Kidney capillary endothelial cell (primary cell): ENCODE measurements around the gene TLK2.
A peak's percentile ranks its signal among the peaks of the same experiment; 100 is the strongest.

Experiments used
- DNase-seq: peaks from one replicate; pipeline ENCODE4 v3.0.0-alpha.2; 2018; ENCODE audit warnings: low spot score

TLK2 gene

DNA sequence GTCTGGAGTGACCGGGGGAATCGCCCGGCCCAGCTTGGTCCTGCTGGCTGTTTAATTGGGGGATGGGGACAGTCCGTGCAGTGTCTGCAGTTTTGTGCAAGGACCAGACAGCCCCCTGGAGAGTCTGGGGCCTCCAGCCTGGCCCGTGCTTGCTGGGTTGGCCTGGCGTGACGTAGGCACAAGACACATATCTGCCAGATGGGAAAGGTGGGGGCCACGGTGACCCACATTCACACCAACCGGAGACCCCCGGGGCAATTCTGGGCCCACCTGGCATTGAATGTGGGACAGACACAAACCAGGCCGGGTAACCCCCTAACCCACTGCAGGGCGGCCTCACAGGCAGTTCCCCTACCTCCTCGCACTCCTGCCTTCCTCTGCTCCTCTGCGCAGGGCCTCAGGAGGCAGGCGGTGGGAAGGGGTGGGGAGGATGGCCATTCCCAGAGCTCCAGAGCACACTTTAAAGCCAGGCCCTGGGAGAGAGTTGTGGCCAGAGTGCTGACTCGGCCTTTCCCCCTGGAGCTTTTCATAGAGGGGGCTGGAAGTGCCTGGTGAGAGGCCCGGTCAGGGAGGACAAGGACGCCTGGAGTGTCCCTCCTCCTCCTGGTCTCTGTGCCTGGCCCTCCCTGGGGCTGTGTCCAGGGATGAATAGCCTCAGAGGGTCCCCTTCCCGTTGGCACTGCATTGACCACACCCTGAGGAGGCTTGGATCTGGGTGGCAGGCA is 150.4 kb downstream of the TLK2 start:
- DNase-seq: no peak

DNA sequence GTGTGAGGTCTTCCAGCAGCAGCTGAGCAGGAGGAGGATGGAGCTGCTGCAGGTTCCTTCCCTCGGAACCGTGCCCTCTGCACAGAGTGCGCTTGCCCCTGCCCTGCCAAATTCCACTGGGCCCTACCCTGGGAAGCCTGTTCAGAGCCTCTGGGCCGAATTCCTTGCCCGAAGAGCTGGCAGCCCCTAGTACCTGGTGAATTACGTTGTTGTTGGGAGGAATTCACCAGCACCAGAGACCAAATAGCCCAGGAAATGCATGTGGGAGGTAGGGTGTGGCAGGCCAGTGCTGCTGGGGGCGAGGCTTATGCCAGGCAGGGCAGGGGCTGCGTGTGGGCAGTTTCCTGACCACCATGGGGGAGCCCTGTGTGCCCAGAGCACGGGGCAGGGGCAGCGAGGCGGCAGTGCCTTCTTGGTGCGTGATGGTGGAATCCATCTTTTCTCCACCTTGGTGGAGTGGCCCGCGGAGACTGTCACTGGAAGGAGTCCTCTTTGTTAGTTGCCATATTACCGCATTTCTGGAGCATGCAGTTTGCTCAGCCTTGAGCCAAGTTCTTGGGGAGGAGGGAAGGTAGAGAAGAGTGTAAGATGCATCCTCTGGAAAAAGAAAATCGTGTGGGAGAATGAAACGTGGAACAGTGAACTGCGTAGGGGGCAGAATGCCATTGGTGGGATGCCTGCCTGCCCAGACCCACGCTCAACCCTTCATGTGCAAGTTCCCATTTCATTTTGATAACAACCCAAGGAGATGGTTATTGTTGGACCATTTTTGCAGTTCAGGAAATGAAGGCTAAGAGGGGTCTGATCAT is 151.1 kb downstream of the TLK2 start:
- DNase-seq: no peak

DNA sequence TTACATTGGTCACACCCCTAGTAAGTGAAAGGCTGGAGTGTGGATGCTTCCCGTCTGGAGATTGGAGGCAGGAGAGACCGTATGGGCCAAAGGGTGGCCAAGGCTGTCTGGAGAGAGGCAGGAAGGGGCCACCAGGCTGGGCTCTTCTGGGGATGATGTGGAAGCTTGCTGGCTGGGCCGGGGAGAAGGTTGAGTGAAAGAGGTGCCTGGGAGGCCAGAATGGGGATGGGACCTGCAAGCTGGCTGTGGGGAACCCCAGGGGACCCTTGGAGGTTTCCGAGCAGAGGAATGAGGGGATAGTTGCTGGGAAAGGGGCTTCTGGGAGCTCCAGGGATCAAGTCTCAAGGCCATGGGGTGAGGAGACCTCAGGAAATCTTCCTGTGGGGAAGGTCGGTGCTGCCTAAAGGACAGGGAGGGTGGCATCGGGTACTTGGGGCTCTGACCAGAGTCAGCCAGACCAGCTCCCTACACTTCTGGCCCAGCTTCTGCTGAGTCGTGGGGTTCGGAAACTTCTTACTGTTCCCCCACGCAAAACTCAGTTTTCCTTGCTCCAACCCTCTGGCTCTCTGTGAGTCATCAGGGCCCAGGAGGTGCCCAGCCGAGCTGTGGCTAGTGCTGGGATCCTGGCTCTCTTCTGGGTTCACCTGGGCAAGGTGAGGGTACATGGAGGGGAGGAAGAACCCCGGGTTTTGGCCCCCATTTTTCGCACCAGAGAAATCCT is 151.9 kb downstream of the TLK2 start:
- no peak for DNase-seq

DNA sequence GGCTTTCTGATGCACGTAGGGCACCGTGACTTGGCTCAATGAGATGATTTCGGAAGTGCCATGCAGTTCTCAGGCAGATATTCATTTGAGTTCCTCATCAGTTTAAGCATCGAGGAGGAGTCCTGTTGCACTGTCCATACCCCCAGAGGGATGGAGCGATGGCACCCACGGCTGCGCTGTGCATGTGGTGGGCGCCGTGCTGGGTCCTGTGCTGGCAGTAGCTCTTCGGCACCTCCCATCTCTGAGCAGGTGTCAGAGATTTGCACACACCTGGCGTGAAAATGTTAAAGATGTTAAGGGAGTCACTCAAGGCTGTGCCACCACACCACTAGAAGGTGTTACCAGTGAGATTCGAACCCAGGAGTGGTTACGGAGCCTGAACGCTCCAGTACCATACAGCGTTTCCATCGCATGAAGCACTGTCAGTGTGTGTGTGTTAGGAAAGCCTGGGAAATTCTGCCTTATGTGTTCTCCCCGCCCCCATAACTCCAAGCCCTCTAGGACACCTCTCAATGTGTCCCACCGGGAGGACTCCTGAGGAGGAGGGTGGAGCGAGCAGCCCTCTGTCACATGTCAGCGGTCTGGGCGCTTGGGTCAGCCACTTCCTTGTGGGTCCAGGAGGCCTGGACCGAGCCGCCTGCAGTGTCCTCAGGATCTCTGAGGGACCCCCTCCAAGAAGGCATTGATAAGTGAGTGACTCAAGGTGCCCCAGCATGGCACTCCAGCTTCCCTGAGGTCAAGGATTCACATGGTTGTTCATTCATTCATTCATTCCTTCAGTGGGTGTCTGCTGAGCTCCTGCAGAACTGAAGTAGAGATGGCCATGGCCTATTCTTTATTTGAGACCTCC is 152.7 kb downstream of the TLK2 start:
- DNase-seq: no peak

DNA sequence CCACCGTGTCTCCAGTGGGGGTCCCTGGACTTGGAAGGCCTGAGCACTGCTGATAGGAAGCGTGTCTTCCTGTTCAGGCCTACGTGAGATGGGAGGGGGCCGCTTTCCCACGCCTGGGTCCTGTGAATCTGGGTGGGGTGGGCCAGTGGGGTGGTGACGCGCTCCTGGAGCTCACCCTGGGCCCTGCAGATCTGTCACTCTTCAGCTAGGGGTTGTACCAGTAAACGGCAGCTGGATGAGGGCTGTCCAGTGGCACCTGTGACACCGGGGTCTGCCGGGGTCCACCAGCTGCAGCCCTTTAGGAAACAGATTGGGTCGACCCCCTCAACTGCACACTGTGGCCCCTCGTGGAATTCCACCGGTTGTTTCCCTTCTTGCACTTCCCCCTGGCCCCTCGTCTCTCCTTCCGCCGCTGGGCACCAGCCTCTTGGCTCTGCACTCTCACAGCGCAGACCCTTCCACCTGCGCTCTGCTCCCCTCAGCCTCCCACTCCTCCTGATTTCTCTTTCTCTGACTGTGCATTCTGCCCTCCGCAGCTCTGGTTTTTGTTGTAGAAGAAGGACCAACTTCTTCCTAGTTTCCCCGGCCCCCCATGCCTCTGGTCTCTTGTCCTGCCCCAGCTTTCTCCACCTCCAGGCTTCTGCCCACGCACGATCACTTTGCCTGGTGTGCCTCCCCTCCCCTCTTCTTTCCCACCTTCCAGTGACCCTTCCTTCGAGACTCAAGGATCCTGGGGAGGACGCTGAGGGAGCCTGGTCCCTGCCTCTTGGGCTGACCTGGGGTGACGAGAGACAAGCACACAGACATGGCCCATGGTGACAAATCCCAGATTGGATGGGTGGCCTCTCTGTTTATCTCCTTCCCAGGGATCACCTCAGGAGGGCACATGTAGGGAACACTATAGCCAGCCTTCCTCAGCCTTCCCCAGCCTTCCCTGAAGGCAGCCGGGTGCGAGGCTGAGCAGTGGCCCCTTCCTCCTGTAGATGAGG is 153.6 kb downstream of the TLK2 start:
- no peak for DNase-seq

DNA sequence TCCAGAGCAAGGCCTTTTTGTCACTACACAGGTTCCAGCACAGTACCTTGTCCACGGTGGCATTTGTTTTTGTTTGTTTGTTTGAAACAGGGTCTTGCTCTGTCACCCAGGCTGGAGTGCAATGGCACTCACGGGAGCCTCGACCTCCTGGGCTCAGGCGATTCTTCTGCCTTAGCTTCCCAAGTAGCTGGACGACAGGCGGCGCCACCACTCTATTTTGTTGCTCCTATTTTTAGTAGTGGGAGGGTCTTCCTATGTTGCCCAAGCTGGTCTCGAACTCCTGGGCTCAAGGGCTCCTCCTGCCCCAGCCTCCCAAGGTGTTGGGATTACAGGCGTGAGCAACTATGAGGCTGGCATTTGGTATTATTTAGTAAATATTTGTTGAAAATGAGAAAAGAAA is 159.2 kb downstream of the TLK2 start:
- no peak for DNase-seq

DNA sequence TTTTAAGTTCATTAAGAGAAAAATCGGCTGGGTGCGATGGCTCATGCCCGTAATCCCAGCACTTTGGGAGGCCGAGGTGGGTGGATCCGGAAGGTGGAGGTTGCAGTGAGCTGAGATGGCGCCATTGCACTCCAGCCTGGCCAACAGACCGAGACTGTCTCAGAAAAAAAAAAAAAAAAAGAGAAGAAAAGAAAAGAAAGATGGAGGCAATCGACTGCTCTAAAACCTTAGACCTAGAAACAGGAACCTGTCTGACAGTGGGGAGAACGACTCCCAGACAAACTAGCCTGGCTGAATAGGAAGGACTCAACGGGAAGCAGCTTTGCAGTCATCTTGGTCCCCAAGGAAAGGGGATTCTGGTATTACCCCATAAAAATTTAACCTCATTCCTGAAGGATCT is 162.5 kb downstream of the TLK2 start:
- DNase-seq: no peak

DNA sequence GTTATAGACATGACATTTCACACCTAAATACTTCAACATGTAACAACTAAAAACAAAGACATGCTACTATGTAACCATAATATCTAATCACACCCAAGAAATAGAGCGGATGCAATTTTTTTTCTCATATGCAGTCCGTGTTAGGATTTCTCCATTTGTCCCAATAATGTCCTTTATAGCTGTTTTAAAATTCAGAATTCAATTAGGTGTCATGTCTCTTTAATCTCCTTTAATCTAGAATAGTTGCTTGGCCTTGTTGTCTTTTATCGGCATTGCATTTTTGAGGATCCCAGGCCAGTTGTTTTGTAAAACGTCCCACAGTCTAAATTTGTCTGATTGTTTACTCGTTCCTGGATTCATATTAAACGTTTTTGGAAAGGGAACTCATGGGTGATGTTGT is 163.3 kb downstream of the TLK2 start:
- no peak for DNase-seq

DNA sequence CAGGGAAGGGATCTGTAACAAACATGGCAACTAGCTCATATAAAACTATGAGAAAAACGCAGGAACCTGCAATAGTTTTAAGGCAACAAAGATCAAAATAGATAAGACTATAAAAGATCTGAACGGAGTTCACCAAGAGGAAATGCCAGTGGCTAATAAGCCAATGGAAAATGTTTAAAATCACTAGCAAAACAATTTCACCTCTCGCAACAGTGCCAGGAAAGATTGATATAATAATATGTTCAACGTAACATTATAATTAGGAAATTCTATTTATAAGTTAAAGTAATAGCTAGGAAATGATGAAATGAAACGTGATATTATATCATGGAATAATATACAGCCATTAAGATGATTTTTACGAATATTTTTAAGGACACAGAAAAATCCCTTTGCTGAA is 164.9 kb downstream of the TLK2 start:
- DNase-seq: no peak

DNA sequence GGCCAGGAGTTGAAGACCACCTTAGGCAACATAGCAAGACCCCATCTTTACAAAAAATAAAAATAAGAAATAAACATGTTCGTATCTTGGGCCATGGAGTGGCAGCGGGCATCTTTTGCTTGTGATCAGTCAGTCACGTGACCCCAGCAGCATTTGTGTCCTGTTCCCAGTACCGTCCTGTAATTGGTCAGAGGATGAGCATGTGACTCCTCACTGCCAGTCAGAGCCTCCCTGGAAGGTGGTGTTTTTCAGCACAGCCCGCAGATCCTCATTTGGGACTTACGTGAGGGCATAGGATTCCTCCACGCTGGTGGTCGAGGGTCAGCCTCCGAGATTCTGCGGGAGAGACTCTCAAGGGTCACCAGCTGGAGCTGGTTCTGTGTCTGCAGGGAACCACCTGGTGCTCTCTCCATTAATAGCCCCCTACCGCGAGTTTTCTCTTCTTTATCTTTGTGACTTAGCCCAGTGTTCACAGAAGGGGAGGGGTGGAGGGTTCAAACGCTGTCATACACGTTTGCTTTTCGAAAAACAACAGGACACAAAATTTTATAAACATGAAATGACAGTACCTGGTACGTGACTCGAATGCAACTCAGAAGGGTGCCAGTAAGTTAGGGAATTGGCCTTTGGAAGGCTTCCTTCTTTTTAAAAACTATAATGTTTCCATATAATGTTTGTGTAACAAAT is 166.0 kb downstream of the TLK2 start:
- no peak for DNase-seq

DNA sequence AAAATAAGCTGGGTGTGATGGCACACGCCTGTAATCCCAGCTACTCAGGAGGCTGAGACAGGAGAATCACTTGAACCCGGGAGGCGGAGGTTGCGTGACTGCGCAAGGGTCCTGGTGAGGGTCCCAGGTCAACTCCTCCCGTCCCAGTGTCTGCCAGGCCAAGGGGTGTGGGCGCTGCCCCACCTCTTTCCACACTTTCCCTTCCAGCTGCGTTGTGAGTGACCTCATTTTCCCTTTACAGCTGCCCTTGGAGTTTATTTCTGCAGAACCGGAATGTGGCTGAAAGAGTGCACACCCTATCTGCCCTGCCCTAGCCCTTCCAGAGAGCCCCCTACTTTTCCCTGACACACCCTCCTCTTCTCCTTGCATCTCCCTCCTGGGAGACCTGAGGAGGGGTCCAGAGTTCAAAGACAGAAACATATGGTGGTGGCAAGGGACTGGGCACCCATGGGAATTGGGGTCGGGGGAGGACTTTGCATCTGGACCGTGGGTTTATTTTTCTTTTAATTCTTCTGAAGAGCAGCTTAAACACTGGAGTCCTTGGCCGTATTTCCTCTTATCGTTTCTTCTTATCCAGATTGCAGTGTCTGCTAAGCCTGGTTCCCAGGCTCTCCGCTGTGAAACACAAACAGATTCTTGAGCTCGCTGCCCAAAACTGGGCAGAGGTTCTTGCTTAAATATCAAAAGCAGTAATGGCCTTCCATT is 169.8 kb downstream of the TLK2 start:
- no peak for DNase-seq

DNA sequence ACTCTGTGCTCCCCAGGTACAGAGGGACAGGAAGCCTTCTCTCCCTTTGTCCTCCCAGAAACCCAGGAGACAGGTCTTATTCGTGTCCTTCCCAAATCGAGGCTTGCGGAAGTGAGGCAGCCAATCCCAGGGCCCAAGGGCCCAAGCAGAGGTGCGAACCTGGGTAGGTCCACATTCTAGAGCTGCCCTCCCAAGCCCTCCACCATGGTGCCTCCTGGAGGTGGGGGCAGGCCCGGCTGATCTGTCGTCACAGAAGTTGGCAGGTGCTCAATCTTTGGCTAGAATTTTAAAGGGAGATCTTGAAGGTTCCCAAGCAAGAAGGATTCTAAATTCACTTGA is 170.3 kb downstream of the TLK2 start:
- no peak for DNase-seq

DNA sequence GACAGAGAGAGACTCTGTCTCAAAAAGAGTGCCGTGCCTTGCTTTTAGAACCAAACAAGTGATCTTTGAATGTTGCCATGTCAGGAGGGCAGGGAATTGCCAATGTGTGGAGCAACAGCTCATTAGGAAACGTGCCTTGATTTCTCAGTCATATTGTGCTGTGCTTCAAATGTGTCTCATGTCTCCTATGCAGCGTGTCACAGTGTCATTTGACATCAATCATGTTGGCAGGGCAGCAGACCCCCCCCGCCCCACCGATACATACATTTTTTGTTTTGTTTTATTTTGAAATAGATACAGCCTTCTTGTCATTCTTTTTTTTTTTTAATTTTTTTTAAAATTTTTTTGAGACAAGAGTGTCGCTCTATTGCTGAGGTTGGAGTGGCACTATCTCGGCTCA is 170.9 kb downstream of the TLK2 start:
- no peak for DNase-seq

DNA sequence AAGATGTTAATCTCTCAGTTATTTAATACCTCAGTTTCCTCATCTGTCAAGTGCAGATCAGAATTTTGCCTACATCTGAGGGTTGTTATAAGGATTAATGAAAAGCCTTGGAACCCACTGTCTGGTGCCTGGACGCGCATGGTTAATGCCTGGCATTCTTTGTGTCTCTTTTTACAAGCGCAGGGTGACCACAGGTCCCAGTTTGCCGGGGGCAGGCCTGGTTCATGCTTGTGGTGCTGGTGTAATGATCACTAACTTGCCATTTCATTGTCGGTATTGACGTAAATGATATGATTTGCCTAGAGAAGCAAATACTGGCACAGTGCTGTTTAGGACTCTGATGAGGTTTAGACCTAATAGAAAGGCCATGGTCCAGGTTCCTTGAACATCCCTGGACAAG is 172.0 kb downstream of the TLK2 start:
- no peak for DNase-seq

DNA sequence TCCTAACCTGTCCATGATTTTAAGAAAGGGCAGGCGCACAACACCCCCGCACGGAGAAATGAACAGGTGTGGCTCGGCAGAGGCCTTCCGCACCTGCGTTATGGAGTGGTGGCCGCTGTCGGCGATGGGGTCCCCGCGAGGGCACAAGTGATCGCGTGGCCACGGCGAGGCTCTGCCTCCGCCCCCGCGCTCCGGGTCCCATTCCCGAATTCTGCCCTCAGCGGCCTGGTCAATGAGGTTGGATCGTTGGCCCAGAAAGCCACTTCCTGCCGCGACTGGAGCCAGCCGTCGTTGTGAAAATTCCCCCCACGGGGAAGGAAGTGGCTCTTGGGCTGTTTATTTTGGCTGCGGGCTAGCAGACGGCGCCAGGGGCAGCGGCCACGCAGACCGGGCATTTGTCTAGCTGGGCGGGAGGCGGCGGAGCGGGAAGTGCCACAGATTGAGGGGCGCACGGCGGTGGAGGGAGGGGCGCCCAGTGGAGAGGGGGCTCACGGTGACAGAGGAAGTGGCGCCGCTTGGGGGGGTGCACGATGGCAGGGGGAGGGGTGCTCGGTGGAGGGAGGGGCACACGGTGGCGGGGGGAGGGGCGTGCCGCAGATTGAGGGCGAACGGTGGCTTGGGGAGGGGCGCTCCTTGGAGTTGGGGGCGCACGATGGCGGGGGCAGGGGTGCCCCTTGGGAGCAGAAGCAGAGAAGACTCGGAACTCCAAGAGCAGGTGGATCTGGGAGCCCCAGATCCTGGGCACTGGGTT is 173.8 kb downstream of the TLK2 start:
- DNase-seq: peak; percentile 77

DNA sequence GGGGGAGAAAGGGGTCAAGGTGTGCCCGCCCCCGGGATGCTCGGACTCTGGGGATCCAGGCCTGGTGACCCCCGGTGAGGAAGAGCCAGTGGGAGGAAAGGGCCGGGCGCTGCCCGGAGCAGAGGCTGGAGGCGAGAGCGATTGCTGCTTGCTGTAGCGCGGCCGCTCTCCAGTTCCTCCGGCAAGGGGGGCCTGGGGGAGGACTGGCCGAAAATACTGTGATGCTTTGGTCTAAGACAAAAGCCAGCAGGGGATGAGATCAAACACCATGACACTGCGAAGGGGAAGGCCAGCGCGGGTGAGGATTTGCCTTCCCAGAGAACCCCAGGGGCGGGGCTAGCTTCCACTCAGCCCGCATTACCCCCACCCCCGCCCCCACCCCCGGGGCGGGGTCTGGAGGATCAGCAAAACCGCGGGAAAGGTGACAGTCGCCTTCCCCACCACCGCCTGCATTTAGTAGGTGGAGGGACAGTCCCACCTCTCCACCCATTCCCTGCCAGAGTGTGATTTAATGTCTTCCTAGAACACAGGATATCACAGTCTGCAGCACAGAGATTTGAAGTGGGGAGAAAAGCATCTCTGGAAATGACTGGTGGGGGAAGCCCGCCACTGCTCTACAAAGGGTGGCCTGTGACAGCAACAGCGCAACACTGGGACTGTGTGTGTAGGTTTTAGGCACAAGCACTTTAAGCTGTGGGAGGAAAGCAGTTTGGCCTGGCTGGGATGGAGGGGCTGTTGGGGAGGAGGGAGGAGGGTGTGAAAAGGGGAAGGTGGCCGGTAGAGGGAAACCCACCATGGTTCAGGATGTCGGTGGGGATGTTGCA is 174.6 kb downstream of the TLK2 start:
- peak; percentile 40 for DNase-seq

DNA sequence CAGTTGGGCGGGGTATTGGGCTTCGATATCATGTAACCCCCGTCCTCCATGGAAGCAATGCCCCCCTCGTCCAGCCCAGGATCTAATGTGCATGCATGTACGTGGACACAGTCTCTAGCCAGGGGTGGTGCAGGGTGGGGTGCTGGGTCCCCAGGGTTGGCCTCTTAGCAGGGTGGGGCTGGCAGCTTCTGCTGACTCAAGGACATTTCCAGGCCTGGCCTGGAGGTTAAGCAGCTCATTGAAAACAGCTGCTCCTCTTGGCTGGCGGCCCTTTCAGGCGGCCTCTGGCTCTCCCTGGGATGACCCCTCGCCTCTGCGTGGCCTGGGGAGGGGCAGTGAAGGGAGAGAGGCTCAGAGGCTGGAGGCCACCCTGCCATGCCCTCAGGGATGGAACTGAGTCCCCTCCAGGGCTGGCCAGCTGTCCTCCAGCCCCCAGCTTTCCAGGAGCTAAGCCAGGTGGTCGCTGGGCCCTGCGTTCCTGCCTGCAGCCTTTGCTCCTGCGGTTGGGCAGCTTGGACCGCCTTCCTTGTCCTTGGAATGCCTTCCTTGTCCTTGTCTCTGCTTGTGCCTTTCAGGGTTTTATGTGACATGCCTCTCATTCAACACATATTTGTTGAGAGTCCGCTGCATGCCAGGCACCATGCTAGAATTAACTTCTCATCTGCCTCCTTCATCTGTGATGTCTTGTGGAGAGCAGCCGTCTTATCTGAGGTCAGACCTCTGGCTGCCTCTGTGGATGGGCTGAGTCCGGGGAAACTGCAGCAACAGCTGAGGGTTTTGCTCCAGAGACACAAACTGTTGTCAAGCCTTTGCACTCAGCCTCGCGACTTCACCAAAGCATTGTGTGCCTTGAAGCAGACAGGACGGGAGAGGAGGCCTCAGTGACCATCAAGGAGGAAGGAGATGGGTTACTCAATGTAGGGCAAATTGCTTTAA is 175.5 kb downstream of the TLK2 start:
- DNase-seq: no peak
